ENCODE measurements around the gene CACNA2D4.
"Not testable (repeated sequence)": the region's sequence is repeated elsewhere in the genome, so short reads cannot be mapped to it uniquely, and the experiment has no call there.

Gene CACNA2D4

DNA sequence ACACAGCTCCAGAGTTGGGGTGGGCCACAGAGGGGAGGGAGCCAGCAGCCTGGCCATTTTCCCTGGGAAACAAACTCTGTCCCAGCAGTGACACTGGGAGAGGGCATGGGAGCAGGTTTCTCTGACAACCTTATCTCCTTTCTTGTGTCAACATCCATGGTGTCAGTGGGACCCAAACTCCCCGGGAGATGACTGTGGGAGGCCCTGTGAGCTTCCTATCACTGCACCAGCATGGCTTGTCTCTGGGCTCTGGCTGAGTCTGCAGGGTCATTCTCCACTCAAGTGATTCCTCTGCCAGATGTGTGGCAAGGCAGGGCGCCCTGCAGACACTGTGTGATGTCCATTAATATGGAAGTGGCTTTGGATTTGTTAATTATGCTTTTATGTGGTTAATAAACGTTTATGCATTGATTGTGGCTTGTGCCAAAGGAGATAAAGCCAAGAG is 88.0 kb downstream of the CACNA2D4 start:
- peak; percentile 3 for DNase-seq

GRCh38 chr12:1829306-1829900 is 89.0 kb downstream of the CACNA2D4 start:
- DNase-seq, result peak; percentile 13

DNA sequence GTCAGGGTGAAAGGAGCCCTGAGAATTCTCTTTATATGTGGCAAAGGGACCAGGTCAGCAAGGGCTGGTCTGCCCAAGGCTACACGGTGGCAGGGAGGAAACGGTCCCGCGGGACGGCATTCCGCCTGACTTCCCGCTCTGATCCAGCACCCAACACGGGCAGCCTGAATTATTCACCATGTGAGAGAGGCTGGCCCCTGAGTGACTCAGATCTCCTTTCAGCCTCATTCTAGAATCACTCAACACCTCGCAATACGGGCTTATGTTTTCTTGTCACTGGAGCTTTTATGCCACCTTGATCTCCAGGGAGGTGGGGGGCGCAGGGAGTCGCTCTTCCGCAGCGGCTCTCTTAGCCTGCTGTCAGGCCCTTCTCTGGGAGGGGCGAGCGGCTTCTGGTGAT is 89.6 kb downstream of the CACNA2D4 start:
- DNase-seq, result no peak

- no peak for DNase-seq
These were observed 90.3 kb downstream of the CACNA2D4 start for GRCh38 chr12:1827826-1828805.

GRCh38 chr12:1826867-1827705 is 91.4 kb downstream of the CACNA2D4 start:
- DNase-seq, result no peak

GRCh38 chr12:1826401-1826800 is 92.1 kb downstream of the CACNA2D4 start:
- DNase-seq, result no peak

- DNase-seq, result no peak
These were observed 92.9 kb downstream of the CACNA2D4 start for GRCh38 chr12:1825382-1826102.

DNA sequence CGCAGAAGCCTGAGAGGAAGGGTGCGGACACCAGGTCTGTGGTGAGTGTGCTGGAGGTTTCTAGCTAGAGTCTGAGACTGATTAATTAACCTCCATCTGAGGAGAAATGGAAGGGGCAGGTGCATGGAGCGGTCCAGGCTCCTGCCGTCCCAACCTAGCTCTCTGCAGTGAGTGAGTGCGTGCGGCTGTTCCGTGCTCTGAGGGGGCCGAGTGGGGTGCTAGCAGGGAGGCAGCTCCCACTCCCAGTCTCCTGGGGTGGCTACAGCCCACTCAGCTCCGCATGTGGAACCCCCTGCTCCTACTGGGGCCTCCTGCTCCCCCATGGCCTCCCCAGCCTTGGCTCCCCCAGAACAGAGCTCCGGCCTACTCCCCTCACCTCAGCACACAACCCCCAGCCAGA is 95.2 kb downstream of the CACNA2D4 start:
- no peak for DNase-seq

DNA sequence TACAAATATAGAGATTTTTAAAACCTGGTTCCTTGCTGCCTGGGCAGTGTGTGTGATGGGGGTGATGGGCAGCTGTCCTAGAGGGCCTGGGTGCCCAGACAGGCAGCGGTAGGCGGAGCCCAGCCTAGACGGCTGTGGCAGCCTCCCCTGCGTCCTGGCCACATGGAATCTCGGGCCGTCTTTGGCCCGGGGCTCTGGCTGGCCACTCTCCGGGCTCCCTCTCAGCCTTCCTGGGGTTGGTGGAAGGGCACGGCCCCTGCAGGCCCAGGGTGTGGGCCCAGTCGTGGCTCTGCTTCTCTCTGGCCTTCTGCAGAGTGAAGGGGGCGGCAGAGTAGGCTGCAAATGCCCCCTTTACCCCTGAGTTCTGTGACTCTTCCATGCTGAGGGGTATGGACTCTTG is 95.8 kb downstream of the CACNA2D4 start:
- no peak for DNase-seq

GRCh38 chr12:1821805-1822204 is 96.6 kb downstream of the CACNA2D4 start:
- no peak for DNase-seq

- no peak for DNase-seq
These were observed 97.6 kb downstream of the CACNA2D4 start for GRCh38 chr12:1820896-1821291.

DNA sequence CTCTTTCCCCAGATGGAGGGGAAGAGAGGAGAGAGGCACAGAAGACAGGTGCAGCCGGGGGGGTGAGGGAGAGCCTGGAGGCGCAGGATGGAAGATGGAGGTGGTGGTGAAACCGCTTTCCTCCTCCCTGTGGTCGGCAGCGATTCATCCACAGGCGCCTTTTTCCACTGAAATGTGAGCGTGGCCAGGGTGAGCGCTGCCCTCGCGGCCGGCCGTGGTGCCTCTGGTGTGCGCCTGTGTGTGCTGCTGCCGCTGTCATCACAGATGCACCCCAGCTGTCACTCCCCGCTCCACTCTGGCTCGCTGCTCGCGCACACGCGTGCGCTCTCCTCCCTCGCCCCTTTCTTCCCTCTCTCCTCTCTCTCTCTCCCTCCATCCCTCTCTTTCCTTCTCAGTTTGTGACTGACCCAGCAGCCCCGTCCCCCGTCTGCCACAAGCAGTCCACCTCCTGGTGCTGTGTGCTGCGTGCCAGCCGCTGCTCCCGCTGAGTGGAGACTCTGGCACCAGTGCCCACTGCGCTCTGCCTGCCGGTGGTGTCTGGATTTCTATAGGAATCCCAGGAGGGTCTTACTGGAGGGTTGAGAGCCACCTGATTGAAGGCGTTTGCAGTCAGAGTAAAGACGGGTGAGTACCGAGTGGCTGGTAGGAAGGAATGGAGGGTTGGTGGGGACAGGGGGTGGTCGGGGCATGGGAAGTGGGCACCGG is 98.1 kb downstream of the CACNA2D4 start, which contains the start of gene LRTM2:
Gene LRTM2 (plus strand): TSS at position 375 of the 705 bp plus-strand sequence. CDS start 7,584 bp downstream, outside the sequence.
- no peak for DNase-seq

GRCh38 chr12:1819571-1819970 is 98.9 kb downstream of the CACNA2D4 start:
- no peak for DNase-seq

DNA sequence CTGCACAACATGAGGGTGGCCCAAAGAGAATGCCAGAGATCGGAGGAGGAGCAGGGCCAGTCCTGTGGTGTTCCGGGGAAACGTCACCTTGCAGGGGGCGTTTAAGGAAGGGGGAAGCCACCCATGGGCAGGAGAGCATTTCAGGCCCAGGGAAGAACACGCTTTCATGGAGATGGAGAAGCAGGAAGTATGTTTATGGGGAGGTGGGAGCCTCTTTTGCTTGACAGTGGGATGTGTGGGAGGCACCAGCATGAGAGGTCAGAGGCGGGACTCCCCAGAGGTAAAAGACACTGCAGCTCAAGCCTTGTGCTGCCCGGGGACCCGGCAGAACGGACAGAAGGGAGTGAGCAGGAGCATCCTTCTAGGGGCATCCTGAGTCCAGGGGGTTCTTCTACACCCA is 99.4 kb downstream of the CACNA2D4 start:
- DNase-seq, result no peak

GRCh38 chr12:1817928-1818327 is 100.5 kb downstream of the CACNA2D4 start:
- not testable (repeated sequence) for DNase-seq

DNA sequence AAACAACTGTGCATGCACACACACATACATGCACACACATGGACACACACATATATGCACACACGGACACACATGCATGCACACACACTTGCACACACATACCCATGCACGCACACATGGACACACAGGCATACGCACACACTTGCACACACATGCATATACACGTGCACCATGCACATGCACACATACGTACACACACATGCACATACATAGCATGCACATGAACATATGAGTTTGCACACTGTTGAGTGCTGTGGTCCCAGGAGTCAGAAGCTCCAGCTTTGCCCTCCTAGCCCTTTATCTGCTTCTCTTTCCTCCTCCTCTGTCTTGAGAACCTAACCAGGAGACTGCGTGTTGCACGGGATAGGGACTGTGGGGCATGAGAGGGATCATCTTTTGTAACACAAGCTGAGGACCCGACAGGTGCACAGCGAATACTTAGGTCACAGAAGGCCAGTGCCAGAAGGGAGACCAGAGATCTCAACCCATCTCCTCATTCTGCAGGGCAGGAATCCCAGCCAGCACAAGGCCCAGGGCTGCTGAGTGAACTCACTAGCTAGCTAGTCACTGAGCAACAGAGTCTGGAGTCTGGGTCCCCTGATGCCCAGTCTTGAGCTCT is 101.6 kb downstream of the CACNA2D4 start:
- no peak for DNase-seq

DNA sequence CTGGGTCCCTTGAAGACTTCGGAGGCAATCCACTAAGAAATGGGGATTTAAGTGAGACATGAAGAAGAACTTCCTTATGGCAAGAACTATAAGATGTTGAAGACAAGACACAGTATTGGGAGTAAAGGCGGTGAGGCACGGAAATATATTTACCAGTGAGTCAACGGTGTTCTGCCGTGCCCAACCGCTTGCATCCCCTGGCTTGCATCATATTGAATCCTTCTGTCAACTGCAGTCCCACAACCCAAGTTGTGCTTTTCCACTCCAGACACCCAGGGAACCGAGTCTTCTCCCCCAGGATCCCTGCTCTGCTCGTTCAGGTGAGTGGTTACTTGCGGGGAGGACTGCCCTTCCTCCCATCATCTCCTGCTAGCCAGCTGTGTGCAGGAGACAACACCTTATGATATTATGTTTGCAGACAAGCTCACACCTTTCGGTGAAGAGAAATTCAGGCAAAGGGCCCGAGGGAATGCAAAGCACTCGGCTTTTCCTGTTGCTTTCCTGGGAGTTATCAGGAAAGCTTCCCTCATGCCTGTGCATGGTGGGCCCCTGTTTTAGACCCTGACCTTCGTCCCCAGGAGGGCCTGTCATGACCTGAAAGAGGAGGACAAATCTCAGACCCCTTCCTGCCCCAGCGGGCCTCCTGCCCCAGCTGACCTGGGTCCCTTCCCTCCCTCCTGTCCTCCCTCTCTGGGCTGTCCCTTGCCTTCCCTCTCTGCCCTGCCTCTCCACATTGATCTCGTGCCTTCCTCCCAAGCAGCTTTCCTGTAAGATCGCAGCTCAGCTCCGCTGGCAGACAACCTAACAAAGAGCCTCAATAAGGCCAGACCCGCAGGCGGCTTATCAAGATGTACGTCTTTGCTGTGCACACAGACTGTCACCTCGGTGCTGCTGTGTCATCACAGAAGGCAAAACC is 102.4 kb downstream of the CACNA2D4 start:
- no peak for DNase-seq

DNA sequence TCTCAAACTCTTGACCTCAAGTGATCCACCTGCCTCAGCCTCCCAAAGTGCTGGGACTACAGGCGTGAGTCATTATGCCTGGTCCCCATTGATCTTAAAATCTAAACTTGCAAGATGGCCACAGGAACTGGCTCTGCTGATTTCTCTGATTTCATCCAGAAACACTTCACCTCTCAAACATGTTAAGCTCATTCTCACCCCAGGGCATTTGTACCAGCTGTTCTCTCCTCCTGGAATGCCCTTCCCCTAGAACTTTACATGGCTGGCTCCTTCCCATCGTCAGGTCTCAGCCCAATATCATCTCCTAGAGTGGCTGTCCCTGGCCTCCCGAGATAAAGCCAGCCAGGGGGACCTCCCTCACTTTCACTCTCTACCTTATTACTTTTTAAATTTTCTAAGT is 103.3 kb downstream of the CACNA2D4 start:
- no peak for DNase-seq

GRCh38 chr12:1814266-1814665 is 104.2 kb downstream of the CACNA2D4 start:
- DNase-seq, result no peak

DNA sequence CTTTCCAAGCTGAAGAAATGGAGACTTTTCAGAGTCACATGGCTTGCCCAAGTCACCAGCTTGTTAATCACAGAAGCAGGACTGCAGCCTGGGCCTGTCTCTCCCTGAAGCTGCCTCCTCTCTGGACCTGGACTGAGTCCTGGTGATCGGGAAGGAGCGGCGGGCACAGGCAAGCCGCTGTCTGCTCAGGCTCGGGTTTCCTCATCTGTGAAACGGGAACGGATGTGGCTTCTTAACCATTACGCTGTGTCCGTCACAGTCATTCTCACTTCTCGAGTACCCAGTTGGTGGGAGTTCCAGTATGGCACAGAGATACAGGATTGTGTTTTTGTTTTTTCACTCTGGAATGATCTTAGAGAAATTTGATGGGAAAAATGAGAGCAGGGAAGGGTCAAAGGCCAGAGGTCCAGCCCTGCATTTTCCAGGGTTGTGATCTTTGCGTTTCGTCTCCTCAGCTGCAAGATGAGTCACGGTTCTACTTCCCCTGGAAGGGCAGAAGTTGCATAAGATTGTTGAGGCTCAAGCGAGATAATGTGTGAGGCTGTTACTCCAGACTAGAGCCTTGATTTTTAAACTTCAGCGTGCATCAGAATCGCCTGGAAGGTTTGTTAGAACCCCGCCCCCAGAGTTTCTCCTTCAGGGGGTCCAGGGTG is 105.7 kb downstream of the CACNA2D4 start:
- DNase-seq, result peak; percentile 54

Measured in CD4-positive, alpha-beta T cell treated with Interleukin-15 for 1 hour (primary cell).